Kidney tubule cell (primary cell): Measurements from ENCODE around the gene HTATIP2.
A peak's percentile ranks its signal among the peaks of the same experiment; 100 is the strongest.
"Not testable (repeated sequence)": the region's sequence is repeated elsewhere in the genome, so short reads cannot be mapped to it uniquely, and the experiment has no call there.

Source experiments
- DNase-seq: peaks from one replicate; pipeline ENCODE4 v3.0.0-alpha.2; 2018; ENCODE audit warnings: low spot score

The HTATIP2 gene

DNA sequence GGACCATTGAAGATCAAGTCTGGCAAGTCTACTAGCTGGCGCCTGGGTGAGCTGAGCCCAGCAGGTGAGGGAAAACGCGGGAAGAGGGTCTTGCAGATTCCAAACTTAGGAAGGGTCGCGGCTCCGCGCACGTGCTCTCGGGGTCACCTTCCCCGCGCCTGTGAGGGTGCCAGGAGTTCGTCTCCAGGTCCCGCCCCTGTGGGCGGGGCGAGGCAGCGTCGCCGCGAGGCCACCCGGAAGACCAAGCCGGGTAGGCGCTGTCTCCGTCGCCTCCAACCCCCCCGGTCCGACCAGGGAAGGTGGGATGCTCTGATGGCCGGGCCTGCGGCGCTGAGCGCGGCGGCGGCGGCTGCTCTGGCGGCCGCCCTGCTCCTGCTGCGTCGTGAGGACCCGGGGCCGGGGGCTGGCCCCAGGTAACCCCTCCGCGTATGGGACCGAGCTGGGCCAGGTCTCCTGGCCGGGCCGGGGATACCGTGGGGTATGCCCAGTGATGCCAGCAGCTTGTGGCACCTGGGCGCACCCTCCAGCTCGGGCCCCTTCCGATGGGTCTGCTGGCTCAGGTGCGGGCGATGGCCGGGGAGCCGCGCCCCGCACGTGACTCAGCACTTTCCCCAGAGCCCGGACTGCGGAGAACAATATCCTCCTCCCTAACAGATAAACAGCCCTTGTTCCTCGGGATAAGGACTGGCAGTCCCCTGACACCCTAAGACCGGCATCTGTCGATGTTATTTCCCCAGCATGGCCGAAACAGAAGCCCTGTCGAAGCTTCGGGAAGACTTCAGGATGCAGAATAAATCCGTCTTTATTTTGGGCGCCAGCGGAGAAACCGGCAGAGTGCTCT lies at the start of gene HTATIP2:
HTATIP2 (plus strand) TSS at position 215 of the 841 bp plus-strand sequence; CDS start at position 739, 524 bp downstream.
- DNase-seq, result peak; percentile 59

DNA sequence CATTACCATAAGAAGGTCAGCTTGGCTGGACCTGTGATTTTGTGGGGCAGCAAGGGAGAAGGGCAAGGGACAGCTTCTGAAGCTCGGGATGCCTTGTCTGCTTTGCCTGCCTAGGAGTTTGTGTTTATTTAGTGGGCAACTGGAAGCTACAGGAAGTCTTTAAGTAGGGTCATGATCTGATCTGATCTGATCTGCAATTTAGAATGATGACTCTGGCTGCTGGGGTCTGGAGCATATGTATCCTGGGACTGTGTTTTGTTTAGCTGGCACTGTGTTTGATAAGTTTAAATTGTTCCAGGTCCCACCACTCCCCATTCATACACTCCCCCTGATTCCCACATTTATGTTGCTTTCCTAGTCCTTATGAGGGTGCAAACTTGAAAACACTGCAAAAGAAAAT lies 47.7 kb upstream of the HTATIP2 start:
- DNase-seq, result no peak

- DNase-seq, result no peak
These were observed 42.3 kb upstream of the HTATIP2 start for GRCh38 chr11:20321177-20321576.

- DNase-seq, result no peak
These were observed 36.1 kb upstream of the HTATIP2 start for GRCh38 chr11:20327377-20327935.

DNA sequence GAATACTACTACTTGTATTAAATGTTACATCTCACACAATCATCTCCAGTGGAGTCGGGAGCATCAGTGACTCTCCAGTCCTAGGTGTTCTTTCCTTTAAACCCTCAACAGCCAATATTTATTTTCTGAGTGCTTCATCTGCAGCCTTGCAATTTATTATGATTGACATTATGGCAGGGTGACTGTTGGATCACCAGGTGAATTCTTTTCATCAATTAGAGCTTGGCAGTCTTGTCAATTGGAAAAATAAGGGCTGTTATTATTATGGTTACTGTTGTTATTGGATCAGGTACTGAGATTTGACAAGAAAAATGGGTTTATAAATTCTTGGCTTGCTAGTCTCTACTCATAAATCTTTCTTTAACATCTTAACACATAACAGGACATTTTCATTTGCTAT lies 27.5 kb upstream of the HTATIP2 start:
- DNase-seq, result no peak

DNA sequence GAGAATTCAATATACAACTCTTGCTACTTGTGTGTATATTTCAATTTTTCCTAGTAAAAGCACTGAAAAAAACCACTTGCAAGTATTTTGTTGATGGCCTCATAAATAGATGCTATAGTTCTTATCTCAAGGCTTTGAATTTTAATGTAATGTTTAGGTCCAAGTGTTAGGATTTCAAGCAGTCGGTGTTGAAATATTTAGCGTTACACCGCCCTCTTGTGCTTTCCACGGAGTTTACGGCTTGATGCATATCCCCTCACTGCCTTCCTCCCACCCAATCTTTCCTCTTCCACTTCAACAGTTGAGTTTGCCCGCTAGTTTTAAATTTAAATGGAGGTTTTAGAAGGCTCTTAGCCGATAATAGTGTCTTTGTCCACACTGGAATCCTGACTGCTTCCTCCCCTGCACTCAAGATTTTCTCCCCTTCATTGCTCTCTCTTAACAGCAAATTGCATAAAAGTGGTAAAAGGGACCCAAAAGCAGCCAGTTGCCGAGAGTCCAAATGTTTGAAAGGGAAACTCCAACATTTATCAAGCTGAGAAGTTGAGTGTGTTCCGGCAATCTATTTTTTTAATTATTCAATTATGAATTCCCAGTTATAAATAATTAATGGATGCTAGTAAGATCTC lies 25.9 kb upstream of the HTATIP2 start:
- DNase-seq, result peak; percentile 31

GRCh38 chr11:20342347-20343141 lies 21.0 kb upstream of the HTATIP2 start:
- DNase-seq, result no peak

DNA sequence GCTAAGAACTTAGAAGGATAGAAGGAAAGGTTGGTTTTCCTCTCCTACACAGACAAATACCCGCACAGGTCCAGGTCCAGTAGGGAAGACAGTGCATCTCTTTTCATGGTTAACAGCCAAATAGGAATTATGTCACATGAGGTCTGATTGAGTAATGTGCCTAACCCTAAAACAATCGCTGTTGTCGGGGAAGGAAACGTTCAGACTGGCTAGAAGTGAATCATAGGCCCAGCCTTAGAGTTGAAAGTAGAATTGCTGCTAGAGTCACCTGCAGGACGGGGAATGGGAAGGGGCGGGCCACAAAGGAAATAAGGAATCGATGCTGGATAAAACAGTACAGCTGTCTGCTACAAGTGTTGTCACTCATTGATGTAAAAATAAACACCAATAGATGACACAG lies 12.4 kb upstream of the HTATIP2 start:
- DNase-seq, result no peak

DNA sequence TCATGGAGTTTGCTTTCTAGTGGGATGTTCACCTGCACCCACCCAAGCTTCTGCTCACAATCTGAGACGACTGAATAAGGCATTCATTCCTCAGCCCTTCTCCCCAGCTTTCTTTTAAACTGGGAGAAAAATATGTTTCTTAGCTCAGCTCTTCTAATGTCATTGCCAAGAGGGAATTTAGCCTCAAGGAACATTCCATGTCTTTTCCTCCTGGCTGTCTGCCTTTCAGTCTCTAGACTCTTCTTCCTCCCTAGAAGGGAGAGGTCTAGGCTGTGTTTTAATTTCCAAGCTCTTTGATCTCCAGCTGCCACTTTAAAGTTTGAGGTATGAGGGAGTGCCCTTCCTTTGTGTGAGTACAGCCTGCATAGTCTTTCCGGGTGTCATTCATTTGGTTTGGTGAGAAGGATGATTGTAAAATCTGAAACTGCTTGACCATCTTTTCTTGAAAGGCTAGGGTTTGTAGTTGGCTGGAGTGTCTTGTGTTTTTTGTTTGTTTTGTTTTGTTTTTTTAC lies 11.7 kb upstream of the HTATIP2 start:
- no peak for DNase-seq

DNA sequence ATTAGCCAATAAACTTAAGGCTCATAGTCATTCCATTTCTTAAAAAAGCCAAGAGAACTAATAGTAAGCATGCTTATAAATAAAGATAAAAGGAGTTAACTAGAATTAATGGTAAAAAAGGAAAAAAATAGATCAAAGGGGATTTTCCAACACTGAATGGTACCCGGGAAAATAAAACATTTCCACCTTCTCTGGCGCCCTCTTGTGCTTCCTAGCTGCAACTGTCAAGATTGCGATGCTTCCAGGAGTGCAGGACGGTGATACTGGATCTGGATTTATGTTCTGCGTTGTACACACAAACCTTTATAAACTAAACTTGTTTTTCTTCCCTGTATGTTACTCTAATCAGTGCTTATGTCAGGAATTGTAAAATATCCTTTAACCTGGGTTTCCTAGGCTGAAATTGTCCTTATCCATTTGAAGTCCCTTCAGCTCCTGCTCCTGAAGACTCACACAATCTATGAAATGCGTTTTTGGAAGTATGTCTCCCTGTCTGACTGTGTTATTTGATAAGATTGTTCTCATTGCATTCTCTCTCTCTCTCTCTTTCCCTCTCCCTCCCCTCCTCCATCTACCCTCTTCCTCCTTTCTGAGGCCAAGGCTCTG lies 9.6 kb upstream of the HTATIP2 start:
- peak; percentile 46 for DNase-seq

- DNase-seq, result peak; percentile 54
These were observed 8.0 kb upstream of the HTATIP2 start for GRCh38 chr11:20355221-20356219.

DNA sequence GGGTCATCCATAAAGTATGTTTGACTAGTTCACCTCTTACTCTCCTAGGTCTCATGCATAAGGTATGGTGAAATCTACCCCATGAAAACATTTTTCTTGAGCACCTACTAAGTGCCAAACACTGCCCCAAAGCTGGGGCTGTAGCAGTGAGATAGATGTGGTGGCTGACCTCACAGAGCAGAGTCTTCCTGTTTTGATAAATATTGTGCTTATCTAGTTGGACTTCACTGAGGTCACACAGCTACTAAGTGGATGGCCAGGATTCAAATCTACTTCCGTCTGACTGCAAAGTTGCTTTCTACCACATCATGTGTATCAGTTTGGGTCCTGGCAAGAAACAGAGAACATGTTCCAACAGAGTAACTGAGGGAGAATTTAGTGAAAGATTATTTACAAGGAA lies 6.4 kb upstream of the HTATIP2 start:
- no peak for DNase-seq

- DNase-seq, result peak; percentile 77
These were observed 2.9 kb upstream of the HTATIP2 start for GRCh38 chr11:20360650-20361049.

DNA sequence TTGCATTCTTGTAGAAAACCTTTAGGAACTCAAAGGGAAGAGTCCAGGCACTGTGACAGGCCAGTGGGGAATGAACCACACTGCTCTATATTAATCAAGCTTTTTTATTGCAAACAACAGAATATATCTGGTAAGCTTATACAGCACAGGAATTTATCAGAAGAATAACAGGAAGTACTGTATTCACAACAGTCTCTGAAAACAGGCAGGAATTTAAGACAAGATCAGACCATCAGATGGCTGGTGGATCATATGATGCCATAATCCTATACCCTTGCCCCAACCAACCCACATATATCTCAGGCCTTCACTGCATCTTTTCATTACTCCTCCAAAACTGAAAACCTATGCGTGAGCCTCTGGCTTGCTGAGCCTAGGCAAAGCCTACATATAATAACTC lies 1.0 kb upstream of the HTATIP2 start:
- no peak for DNase-seq

DNA sequence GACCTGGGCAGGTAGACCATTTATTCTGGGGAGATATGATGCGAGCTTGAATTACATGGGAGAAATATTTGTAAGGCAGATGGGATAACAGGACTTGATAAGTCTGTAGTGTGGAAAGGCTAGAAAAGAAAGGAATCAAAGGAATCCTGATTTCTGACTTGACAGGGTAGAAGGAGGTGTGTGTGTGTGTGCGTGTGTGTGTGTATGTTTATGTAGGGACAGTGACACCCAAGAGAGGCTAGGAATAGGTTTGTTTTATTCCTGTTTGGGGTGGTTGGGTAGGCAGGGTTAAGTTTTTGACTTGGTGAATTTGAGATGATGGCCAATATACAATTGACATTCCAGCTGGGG lies 390 bp upstream of the HTATIP2 start:
- no peak for DNase-seq

DNA sequence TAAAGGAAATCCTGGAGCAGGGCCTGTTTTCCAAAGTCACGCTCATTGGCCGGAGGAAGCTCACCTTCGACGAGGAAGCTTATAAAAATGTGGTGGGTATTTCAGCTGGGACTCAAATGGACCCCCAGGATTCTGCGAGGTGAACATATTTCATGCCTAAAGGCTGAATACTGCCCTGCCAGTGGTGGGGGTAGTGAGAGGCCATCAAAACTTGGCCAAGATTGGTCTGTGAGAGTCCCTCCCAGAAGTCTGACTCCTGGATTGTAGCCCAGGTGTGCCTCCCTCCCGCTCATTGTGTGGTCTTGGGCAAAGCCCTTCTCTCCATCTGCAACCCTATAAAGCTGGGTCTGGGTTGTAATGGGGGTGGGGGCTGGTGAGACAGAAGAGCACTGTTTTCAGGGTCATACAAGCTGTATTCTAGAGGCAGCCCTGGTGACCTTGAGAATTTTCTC lies 853 bp downstream of the HTATIP2 start:
- DNase-seq, result no peak

- not testable (repeated sequence) for DNase-seq
These were observed 2.0 kb downstream of the HTATIP2 start for GRCh38 chr11:20365465-20365864.

- DNase-seq, result peak; percentile 85
These were observed 3.9 kb downstream of the HTATIP2 start for GRCh38 chr11:20367313-20367948.

- peak; percentile 44 for DNase-seq
These were observed 4.9 kb downstream of the HTATIP2 start for GRCh38 chr11:20368438-20368837.

- peak; percentile 27 for DNase-seq
These were observed 6.3 kb downstream of the HTATIP2 start for GRCh38 chr11:20369826-20370225.
